Activated T-cell treated with anti-CD3 and anti-CD28 coated beads for 48 hours (primary cell): ENCODE measurements around the gene PTCD3.

Experiments used
- DNase-seq: peaks from one replicate; pipeline ENCODE4 v3.0.0-alpha.2; 2020; ENCODE audit warnings: low read depth

The PTCD3 gene

DNA sequence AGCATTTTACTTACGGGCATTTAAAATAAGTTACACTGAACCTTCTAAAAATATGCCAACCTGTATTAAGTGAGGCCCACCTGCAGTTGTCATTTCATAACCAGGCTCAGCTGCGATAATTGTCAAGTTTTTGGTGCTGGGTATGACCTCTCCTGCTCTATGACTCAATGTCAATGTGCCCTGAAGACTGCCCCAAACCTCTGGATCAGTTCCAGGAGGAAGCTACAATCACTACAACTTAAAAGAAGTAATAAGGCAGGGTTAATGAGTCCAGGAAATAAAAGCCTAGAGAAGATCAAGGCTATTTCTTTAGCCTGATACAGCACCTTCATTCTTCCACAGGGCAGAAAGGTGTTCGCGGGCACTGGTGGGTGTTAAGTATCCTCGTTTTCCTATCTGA, 23.3 kb upstream of the PTCD3 start:
- no peak for DNase-seq

DNA sequence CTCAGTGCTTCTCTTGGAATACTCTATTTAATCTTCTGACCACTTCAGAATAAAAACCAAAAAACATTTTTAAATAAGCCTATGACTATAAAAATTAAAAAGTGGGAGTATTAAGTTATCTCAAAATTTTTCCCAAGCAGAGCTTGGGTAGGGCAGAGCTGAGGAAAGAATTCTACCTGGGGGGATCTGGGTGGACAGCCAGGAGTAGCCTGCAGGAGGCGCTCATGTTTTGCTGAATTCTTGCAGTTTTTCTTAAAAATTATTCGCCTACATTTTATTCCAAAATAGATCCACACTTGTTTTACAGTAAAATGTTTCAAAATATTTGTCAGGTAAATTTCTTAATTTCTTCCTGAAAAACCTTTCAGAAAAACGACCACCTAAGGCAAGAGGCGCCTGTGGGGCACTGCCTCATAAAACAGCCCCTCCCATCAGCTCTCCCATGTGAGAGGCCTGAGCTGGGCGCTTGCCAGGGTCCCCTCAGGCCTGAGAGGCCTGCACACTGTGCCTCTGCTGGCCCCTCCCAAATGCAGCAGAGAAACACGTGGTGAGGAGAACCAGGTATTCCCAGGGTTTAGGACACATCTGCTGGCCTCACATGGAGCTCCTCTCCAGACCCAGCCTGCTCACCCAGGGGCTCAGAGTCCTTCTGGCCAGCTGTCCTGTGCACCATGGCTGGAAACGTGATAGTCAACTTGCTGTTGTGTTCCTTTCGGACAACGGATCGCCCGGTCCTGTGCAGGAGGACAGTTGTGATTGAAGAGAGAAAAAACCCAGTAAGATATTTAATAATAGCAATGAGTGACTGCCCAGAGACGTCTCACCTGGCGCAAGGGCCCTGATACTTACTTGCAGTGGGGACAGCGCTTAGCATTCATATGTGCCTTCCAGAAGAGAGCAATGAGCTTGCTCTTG, 17.8 kb upstream of the PTCD3 start:
- no peak for DNase-seq

DNA sequence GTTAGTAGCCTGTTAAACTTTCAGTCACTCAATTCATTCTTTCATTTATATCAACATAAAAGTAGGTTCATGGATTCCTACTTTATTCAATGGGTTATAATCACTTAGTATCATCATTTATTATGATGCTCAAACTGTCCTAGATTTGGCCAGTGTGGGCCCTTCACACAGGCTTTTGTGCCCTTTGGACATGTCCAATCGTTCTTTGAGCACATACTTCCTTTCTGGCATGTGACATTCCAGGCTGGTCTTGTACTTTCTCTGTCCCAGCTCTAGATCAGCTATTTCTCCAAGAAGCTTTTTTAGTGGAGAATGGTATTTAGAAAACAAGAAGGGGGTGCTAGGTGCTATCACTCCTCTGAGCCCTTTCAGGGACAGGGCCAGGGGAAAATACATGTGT, 11.8 kb upstream of the PTCD3 start:
- no peak for DNase-seq

DNA sequence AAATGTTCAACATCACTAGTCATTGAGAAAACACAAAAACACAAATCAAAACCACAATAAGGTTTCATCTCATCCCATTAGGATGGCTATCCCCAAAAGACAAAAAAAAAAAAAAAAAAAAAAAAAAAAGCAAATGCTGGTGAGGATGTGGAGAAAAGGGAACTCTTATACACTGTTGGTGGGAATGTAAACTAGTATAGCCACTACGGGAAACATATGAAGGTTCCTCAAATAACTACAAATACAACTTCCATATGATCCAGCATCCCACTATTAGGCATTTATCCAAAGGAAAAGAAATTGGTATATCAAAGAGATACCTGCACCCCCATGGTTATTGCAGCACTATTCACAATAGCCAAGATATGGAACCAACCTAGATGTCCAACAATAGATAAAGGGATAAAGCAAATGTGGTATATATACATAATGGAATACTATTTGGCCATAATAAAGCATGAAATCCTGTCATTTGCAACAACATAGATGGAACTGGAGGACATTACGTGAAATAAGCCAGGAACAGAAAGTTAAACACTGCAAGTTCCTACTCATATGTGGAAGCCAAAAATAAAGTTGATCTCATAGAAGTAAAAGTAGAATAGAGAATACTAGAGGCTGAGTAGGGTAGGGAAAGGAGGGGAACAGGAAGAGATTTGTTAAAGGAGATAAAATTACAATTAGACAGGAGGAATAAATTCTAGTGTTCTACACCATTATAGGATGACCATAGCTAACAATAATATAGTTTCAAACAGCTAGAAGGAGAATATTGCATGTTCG, 8.7 kb upstream of the PTCD3 start:
- no peak for DNase-seq

DNA sequence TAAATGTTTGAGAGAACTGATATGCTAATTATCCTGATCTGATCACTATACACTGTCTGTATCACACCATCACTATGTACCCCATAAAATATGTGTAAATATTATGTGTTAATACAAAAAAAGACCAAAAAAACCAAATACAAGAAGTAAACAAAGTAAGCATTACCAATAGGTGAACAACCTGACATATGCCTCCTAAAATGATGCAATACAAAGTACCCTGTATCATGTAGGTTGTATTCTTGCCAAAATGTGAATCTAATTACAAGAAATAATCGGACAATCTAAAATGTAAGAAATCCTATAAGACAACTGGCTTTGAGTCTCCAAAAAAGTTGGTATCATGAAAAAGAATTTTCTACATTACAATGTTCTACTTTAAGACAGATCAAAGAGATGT, 8.1 kb upstream of the PTCD3 start:
- no peak for DNase-seq

DNA sequence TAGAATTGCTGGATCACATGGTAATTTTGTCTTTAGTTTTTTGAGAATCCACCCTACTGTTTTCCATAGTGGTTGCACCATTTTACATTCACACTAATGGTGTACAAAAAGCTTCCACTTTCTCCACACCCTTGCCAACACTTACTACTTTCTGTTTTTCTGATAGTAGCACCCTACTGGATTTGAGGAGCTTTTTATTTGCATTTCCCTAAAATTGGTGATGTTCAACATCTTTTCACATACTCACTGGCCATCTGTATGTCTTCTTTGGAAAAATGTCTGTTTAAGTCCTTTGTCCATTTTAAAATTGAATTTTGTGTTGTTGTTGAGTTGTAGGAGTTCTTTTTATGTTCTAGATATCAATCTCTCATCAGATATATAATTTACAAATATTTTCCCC, 3.9 kb upstream of the PTCD3 start:
- no peak for DNase-seq

DNA sequence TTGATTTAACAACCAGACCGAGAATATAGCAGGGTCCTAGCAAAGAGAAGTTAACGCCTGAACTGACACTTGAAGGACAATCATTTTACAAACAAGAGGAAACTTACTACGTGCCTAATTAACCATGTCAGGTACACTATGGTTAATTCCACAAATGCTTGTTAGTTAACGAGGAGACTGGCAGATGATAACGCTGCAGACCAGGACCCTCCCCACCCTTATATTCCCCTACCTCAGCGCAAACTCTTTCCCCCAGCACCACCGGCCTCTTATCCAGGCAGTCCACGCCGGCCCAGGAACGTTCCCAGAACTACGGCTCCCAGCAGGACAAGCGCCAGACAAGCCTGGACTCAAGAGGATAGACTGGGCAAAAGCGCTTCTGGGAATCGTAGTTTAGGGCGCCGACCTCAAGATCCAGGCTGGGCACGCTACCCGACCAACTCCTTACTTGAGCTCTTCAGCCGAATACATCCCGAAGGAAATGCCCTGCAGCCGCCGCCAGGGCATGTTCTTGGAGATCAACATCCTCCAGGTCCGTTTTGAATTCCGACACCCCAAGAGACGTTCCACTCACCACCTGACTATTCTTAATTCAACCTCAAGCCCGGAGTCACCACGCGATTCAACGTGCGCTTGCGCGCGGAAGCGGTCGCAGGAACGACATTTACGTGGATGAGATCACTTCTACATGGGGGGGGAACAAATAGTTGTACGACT, 625 bp upstream of the PTCD3 start, which contains the start of gene POLR1A:
TSS of gene POLR1A (minus strand) at position 635 of the 717 bp plus-strand sequence. CDS start at position 525, 110 bp downstream.
- DNase-seq = peak; percentile 75

DNA sequence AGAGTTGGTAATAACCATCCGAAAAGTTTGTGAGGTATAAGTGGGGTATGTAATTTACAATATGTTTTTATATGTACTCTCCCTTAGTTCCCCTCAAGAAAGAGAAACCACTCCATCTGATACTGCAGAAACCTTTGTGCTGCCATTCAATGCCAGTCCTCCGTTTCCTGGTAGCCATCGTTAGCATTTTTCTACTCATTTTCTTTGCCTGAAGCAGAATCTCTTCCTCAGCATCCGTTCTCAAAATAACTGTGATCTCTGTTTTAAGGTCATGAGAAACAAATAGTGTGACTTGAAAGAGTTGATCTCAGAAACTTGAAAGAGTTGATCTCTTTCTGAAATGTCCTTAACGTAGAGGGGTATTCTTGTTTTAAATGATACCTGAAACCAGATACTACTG, 996 bp downstream of the PTCD3 start:
- no peak for DNase-seq

DNA sequence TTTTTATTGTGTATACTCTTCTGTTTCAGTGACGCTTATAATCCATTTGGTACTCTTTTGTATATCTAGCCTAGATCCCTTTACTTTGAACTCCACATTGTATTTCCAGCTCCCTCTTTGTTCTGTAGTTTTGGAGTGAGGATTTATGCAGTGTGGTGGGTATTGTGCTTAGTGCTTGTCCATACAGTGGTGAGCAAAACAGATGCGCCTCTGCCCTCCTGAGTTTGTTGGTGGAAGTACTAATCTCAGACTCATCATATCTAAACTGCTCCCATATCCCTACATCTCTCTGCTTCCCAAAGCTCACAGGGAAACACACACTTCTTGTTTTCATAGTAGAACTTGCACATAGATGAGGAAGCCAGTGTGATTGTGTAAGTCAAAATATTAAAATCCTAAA, 12.1 kb downstream of the PTCD3 start:
- no peak for DNase-seq

DNA sequence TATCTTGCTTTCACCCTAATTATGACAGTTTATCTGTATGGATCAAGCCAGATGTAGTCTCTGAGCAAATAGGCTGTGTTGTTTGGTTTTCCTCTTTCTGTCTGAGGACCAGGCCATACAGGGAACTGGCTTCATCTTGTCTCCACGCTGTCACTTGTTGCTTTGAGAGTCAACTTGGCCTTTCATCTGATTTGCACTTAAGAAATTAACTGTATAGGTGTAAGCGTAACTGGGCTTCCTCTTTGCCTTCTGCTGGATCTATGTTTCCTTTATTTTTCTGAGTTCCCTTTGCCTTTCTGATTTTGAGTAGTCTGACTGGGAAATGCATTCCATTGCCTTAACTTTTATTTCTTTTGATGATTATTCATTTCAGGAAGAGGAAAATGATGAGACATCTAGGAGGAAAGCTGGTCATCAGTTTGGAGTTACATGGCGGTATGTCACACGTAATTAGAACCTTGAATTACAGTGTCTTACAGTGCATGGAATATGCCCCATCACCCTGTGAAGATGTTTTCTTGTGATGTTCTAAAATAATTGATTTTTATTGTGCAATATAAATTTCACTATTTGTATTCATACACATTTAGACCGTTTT, 17.4 kb downstream of the PTCD3 start:
- DNase-seq = no peak

DNA sequence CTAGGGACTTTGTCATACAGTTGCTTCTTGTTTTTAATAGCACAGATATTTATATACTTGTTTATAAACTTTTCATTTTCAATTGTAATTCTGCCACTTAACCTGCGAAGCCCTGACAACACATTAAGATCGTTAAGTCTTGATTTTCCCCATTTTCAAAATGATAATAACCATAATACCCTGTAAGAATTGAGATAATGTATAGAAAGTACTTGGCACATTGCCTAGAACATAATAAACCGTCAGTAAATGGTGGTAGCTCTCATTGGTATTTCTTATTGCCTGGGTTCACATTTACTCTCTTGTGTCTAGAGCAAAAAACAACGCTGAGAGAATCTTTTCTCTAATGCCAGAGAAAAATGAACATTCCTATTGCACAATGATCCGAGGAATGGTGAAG, 18.6 kb downstream of the PTCD3 start:
- no peak for DNase-seq

DNA sequence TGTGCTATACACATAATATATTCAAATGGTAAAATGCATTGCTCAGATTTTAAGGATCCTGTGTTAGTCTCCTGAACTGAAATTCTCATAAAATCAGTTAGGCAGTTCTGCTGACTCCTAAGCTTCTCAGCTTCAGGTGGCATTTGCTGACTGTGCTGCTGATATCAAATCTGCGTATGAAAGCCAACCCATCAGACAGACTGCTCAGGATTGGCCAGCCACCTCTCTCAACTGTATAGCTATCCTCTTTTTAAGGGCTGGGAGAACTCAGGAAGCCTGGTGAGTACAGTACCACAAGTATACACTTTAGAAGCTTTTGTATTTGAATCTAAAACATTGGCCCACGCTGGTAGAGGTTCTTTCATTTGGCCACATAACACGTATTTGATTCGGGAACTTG, 28.7 kb downstream of the PTCD3 start:
- DNase-seq = no peak

DNA sequence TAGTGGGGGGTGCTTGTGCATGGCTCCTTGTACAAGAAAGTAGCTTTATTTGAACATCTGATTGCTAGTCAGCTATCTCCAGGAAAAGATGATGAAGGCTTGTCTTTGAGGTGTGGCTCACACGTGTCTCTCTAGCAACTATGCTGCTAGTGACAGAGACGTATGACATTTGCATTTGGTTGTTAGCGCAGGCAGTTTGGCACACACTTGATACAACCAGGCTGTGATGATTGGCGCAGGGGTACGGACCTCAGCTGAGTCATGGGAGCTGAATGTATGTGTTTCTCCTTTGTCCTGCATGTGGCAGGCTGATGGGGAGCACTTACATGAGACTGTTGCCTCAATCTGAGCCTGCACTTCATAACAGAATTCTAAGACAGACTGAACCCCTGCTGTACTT, 29.6 kb downstream of the PTCD3 start:
- no peak for DNase-seq

DNA sequence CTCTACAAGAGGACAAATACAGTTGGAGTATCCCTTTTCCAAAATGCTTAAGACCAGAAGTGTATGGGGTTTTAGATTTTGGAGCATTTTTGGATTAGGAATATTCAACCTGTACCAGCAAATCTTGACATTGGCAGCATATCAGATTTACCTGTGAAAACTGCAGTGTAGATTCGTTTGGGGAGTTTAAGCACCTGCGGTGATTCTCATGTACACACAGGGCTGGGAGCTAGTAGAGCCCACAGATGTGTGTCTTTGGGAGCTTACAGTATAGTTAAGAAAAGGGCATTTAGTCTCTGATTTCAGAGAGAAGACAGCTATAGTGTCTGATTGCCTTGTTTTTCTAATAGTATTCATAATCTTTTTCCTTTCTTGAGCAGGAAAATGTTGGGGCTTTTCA, 30.1 kb downstream of the PTCD3 start:
- no peak for DNase-seq

DNA sequence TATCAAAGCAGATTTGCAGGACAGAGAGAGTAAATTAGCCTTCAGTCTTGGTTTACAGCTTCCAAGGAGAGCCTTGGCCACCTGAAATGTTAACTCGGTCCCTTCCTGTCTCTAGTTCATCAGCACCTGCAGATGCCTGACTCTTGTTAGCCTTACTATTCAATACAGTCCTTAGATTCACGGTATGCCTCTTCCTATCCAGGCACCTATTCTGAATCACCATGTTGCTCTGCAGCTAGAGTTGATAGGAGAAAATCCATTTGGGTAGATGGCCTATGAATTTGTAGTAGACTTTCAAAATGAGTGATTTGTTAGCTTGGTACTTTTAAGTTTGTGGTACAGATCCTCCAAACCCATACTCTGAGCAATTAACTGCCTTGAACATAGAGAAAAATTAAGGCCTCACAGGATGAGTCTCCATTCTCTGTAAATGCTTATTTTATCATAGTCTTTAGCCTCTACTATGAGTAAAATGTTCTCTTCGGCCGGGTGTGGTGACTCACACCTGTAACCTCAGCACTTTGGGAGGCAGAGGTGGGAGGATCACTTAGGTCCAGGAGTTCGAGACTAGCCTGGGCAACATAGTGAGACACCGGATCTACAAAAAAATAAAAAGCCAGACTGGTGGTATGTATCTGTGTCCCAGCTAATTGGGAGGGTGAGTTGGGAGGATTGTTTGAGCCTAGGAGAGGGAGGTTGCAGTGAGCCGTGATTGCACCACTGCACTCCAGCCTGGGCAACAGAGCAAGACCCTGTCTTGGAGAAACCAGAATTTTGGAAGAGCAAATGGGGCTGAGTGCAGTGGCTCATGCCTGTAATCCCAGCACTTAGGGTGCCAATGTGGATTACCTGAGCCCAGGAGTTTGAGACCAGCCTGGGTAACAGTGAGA, 32.9 kb downstream of the PTCD3 start:
- DNase-seq = no peak

DNA sequence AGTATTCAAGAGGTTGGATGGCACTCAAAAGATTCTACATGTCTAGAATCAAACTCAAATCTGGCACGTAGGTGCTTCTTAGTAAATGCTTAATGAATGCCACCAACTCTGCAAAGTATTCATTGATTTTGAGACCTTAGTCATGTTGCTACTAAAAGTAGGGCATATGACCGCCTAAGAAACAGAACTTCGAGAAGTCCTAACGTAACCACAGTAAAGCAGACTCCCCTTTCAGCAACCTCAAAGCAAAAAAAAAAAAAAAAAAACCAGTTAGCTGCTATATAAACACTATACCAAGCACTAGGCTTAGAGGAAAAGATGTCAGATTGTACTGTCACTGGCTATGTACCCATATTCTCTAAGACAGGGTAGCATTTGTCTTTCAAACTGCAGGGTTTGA, 33.9 kb downstream of the PTCD3 start:
- DNase-seq = no peak

DNA sequence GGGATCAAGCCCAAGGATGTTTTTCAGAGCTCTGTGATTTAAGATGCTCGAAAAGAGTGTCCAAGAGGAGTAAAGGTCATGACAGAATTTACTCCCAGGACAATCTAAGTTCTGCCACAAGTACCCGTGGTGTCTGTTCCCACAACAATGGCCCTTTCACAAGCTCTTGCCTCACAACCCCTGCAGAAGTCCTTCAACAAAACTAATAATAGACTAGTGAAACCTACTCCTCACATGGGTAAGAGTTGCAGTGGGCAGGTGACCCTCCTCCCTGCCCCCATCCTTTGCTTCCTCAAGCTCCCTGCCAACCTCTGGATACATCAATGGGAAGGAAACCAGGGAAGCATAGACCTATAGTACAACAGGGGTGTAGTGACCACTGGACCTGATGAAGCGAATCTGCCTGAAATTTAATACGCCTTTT, 34.9 kb downstream of the PTCD3 start:
- no peak for DNase-seq

DNA sequence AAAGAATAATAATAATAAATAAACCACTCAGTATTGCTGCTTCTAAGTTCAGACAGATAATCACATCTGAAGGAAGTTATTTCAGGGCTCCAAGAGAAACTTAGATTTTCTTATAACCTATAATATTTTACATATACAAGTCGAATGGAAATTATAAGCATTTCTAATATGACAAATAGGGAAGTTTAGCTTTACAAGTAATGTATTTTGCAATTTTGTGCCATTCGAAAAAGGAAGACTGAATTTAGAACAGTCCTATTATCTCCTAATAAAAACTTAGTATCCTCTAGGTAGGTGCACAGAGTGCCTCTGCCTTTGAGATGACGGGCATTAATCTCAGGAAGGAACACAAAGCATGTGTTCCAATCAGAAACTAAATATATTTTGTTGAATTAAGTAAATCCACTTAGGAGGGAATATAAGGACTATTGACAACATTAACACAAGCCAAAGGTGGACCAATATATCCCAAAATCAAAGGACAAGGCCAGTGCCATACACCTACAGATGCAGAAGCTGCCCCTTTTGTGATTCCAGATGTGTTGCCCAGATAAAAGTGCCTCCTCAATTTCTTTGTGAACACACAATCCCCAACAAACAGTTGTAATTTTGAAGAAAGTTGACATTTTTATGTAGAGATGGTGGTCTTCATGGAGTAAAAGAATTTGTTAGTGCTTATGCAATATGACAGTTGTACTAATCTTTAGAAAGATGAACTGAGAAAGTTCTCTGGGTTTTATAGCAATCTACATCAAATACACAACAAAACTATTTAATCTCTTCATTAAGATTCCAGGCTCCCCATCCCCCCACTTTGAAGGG, 36.6 kb downstream of the PTCD3 start:
- DNase-seq = no peak

DNA sequence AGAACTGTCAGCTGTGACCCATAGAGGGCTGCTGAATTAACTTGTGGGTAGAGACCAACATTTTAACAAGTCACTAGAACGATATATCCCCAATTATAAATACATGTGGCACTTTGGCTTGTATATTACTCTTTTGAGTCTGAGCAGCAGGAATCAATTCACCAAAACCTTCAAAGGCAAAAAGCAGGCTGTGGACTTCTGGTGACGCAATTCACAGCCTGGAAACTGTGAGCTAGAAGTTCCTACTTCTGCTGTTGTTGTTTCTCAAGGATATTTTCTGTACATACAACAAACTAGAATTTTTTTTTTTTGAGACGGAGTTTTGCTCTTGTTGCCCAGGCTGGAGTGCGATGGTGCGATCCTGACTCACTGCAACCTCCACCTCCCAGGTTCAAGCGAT, 37.3 kb downstream of the PTCD3 start:
- no peak for DNase-seq
